ENCODE data around the gene FLOT1. TPM values are rescaled to one million over a fixed set of nuclear protein-coding genes. Genes with fewer than 3 reads are reported as not detected.
A peak's percentile ranks its signal among the peaks of the same experiment; 100 is the strongest.

Gene FLOT1
- total and polyA plus RNA-seq, 2 of the 13 experiments (the other 11 are each of a cell fraction or from before 2014, with no cell fraction given) = 82.3 to 130 TPM

- TF ChIP-seq, protein P1, sequence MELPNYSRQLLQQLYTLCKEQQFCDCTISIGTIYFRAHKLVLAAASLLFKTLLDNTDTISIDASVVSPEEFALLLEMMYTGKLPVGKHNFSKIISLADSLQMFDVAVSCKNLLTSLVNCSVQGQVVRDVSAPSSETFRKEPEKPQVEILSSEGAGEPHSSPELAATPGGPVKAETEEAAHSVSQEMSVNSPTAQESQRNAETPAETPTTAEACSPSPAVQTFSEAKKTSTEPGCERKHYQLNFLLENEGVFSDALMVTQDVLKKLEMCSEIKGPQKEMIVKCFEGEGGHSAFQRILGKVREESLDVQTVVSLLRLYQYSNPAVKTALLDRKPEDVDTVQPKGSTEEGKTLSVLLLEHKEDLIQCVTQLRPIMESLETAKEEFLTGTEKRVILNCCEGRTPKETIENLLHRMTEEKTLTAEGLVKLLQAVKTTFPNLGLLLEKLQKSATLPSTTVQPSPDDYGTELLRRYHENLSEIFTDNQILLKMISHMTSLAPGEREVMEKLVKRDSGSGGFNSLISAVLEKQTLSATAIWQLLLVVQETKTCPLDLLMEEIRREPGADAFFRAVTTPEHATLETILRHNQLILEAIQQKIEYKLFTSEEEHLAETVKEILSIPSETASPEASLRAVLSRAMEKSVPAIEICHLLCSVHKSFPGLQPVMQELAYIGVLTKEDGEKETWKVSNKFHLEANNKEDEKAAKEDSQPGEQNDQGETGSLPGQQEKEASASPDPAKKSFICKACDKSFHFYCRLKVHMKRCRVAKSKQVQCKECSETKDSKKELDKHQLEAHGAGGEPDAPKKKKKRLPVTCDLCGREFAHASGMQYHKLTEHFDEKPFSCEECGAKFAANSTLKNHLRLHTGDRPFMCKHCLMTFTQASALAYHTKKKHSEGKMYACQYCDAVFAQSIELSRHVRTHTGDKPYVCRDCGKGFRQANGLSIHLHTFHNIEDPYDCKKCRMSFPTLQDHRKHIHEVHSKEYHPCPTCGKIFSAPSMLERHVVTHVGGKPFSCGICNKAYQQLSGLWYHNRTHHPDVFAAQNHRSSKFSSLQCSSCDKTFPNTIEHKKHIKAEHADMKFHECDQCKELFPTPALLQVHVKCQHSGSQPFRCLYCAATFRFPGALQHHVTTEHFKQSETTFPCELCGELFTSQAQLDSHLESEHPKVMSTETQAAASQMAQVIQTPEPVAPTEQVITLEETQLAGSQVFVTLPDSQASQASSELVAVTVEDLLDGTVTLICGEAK (IDR thresholded peaks at IDR 0.05) = no peak
- TF ChIP-seq, protein P1 (CRISPR knock-in tag; IDR thresholded peaks at IDR 0.05) = peak; percentile 93
- TF ChIP-seq ZC3H4 (CRISPR knock-in tag; IDR thresholded peaks at IDR 0.05; ENCODE audit: borderline replicate concordance) = 0 out of 2 replicates have a peak, but pooled peaks have one; percentile 26
- TF ChIP-seq EHMT2 (IDR thresholded peaks at IDR 0.05; ENCODE audit: borderline replicate concordance, low read depth, low read length) = no peak; the same call in 1 of the 2 replicates
- 0 out of 2 replicates have a peak, but pooled peaks have one; percentile 61 for TF ChIP-seq RFXAP (CRISPR knock-in tag; IDR thresholded peaks at IDR 0.05; ENCODE audit: borderline replicate concordance)
- 0 out of 2 replicates have a peak, but pooled peaks have one; percentile 5 for TF ChIP-seq ETS1 (CRISPR knock-in tag; IDR thresholded peaks at IDR 0.05)
- no peak for TF ChIP-seq ZNF737 (CRISPR knock-in tag; IDR thresholded peaks at IDR 0.05; ENCODE audit: borderline replicate concordance)
- TF ChIP-seq CBFB (CRISPR knock-in tag; IDR thresholded peaks at IDR 0.05) = peak; percentile 66; the same call in 1 of the 2 replicates
- peak; percentile 87 for TF ChIP-seq ZNF614 (CRISPR knock-in tag; IDR thresholded peaks at IDR 0.05; ENCODE audit: borderline replicate concordance)
- TF ChIP-seq TBX3 (IDR thresholded peaks at IDR 0.05; ENCODE audit: borderline replicate concordance) = peak; percentile 63; the same call in 1 of the 2 replicates
- peak; percentile 74; the same call in 1 of the 2 replicates for TF ChIP-seq ZNF800 (CRISPR knock-in tag; IDR thresholded peaks at IDR 0.05)
- TF ChIP-seq ELF4 (CRISPR knock-in tag; IDR thresholded peaks at IDR 0.05; ENCODE audit: borderline replicate concordance) = peak; percentile 99
- TF ChIP-seq, protein P2, sequence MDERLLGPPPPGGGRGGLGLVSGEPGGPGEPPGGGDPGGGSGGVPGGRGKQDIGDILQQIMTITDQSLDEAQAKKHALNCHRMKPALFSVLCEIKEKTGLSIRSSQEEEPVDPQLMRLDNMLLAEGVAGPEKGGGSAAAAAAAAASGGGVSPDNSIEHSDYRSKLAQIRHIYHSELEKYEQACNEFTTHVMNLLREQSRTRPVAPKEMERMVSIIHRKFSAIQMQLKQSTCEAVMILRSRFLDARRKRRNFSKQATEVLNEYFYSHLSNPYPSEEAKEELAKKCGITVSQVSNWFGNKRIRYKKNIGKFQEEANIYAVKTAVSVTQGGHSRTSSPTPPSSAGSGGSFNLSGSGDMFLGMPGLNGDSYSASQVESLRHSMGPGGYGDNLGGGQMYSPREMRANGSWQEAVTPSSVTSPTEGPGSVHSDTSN (CRISPR knock-in tag; IDR thresholded peaks at IDR 0.05) = no peak
- peak; percentile 75; the same call in 1 of the 2 replicates for TF ChIP-seq ZNF317 (CRISPR knock-in tag; IDR thresholded peaks at IDR 0.05)
- peak; percentile 95 for TF ChIP-seq ZMYM4 (CRISPR knock-in tag; IDR thresholded peaks at IDR 0.05)
These were observed 39.4 kb upstream of the FLOT1 start (continued) for GRCh38 chr6:30781743-30782424.
